Stimulated activated CD8-positive, alpha-beta memory T cell treated with anti-CD3 and anti-CD28 coated beads, Interleukin-4, amount 100 ng/mL, for 24 hours (primary cell): ENCODE results near the gene SLC44A1.

Experiments
- DNase-seq: peaks from one replicate; pipeline ENCODE4 v3.0.0-alpha.2; 2020; ENCODE audit warnings: low read depth

SLC44A1 gene

DNA sequence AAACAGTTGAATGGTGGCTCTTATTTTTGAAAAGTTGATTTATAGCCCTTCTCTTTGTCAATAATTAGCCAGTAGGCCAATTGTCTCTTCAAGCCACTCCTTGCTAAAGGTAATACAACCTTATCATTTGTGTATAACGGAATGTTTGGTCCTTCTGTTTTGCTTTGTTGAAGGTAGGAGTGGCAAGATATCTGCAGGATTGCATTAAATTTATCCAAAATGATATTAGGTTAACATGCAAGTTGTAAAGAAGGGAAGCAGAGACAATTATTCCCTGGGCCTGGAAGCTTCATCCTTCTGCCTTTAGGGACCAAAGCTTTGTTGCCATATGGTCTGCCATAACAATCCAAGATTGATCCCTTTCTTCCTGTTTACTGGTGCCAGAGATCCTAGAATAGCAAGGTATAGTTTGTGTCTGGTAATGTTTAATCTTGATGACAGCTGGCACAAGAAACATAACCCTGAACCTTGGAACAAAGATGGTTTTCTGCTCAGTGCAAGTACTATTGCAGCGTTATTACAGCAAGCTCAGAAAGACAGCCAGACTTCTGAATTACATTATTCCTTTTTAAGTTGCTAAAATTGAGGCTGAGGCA, 187.9 kb downstream of the SLC44A1 start:
- DNase-seq: no peak

DNA sequence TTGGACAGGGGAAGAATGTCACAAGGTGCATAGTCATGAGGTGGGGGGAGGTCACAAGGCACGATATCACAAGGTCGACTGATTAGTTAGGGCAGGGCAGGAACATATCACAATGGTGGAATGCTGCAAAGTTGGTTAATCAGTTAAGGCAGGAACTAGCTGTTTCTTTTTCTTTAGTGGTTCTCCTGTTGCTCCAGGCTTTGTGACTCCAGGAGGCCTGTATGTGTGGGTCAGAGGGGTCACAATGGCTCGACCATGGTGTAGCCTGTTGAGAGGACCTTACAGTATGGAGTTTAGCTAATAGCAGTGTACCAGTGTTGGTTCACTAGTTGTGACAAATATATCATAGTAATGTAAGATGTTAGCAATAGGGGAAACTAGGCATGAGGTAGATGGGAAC, 191.0 kb downstream of the SLC44A1 start:
- DNase-seq: no peak

DNA sequence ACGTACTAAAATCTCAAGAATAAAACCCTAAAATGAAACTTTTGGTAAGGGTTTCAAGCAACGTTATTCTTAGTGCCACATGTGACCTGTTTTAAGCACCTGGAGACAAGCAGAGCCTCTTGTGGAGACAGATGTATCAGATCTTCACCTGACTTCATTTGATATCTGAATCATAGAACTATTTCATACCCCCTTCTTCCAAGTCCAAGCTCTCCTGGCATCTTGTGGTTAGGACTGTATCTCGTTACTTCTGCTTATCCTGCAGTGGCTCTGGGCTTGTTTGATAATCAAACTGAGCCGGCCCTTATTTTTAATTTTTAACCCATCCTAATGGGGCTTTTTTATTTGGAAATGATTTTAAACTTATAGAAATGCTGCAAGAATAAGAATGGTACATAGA, 192.3 kb downstream of the SLC44A1 start:
- no peak for DNase-seq

DNA sequence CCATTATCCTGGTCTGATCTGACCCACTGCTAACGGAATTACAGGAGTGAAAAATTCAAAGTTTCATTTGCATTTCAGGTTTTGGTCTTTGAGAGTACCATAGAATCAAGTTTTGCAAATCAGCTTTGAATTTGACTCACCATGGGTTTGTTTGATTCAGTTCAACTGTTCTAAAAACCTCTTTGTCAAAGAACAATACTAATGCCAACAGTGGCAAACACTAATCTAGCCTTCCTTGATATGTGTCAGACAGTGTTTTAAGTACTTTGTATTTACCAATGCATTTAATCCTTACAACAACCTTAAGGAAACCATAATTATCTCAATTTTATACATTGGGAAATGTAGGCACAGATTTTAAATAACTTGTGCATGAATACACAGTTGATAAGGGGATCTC, 193.3 kb downstream of the SLC44A1 start:
- DNase-seq: no peak

DNA sequence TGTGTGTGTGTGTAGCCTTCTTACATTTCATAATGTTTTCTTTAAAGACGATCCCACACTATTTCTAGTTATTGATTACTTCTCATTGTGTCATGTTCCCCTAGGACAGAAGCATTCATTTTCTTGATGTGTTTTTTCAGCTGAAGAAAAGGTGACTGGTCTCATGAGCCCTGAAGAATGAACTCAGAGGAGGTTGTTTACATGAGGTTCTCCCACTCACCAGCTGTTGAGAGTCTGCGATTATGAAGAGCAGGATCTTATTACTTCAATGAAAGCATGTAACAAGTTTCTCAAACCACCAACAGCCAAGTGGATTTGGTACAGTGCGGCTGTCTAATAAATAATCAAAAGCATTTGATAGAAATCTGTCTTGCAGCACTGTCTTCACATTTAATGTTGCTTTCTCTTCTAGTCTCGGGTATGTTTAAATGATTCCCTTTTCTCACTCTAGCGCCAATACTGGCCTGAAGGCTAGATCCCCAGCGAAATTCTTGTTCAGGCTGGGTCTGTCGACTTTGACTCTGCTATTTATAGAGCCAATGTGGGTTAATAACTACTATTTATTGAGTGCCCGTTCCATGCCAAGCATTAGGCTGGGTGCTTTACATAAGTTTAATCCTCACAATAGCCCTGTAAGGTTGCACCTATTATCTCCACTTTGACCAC, 193.8 kb downstream of the SLC44A1 start:
- no peak for DNase-seq

DNA sequence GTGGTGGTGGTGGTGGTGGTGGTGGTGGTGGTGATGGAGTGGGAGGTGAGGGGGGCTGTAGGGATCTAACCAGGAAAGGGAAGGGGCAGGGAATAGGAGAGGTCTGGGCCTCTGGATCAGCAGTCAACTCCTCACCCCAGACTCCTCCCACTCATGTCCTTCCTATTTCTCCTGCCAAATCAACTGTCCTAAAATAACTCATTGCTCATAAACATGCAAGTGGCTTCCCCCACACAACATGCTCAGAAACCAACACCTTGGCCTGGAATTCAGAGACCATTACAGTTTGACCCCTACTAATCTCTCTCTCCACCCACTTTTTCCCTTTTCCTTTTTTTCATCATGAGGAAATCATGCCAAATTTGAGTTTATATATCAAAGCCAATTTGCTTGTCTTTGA, 195.0 kb downstream of the SLC44A1 start:
- no peak for DNase-seq

DNA sequence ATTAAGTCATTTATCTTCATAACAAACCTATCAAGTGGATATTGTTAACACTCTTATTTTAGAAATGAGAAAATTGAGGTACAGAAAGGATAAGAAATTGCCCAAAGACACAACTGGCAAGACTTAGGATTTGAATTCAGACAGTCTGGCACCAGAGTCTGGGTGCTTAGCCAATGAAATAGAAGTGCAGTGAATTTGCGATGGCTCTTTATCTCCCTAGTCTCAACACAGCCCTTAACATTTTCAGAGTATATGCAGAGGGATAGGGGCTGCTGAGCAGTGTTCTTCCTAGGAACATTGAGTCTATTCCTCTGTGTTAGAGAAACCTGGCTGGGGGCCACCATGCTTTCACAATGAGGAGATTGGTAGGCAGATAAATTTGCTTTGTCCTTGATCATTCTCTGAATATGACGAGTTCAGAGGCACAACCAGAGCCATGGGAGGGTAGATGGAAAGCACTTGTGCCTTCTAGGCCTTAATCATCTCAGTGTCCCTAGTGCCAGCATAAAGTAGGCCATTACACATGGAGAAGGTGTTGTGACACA, 197.2 kb downstream of the SLC44A1 start:
- no peak for DNase-seq

DNA sequence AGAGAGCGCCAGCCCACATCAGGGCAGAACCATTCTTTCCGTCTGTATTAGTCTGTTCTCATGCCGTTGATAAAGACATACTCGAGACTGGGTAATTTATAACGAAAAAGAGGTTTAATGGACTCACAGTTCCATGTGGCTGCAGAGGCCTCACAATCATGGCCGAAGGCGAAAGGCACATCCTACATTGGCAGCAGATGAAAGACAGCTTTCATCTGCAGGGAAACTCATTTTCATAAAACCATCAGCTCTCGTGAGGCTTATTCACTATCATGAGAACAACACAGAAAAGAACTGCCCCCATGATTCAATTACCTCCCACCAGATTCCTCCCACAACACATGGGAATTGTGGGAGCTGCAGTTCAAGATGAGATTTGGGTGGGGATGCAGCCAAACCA, 198.7 kb downstream of the SLC44A1 start:
- DNase-seq: no peak

DNA sequence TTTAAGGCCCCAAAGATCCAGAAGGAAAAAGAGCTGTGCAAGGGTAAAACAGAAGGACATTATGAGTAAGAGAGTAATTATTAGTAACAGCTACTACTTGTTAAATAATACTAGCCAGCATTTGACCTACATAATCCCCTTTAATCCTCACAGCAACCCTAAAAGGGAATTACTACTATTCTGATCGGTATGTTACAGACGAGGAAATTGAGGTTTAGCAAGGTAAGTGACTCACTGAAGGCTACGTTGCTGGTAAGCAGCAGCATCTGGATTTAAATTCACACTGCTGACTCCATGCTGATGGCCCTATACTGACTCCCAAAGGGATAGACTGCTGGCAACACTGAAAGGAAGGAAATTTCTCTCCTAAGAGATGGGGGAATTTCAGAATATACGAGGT, 199.7 kb downstream of the SLC44A1 start:
- DNase-seq: no peak

DNA sequence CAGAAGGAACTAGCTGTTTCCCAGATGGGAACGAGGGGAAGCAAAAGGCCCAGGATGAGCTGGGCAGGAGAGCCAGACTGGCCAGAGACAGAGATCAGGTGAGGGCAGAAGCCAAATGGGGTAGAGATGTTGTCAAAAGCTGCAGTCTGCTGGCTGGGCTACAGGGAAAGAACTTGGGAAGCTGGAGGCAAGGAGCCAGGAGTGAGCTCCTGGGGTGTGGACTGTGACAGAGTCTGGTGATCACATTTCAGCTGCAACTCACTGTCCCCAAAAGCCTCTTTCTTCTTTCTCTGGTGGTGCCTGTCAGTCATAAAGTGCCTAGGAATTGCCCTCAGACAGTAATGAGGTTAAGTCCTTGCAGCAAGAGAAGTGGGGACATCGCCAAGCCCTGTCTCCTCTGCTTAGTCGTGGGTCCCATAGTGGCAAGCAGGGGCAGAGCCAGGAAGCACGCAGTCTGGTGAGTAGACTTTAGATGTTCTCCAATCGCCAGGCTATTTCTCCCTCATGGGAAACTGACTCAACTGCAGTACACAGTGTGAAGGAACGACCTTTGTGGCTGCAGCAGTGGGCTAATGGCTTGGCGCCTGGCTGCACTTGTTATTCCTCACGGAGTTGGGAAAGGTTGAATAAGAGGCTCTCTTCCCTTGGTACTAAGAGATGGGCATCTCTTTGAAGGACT, 200.9 kb downstream of the SLC44A1 start:
- DNase-seq: no peak

DNA sequence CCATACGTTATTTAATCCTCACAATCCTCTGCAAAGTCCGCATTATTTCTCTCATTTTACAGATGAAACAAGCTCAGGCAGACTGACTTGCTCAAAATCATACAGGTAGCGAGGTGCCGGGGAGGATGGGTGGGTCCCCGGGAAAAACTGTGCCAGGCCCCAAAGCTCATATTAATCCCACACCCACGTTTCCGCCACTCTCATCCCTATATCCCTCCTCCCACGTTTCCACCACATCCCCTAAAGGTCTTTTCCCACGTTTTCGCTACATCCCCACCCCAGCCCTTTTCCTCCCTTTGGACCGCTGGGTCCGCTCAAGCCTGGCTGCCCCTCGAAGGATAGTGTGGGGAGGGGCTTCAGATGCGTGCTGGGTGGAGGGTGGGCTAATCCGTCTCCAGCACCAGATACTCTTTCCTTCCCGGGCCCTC, 202.9 kb downstream of the SLC44A1 start:
- DNase-seq: no peak

DNA sequence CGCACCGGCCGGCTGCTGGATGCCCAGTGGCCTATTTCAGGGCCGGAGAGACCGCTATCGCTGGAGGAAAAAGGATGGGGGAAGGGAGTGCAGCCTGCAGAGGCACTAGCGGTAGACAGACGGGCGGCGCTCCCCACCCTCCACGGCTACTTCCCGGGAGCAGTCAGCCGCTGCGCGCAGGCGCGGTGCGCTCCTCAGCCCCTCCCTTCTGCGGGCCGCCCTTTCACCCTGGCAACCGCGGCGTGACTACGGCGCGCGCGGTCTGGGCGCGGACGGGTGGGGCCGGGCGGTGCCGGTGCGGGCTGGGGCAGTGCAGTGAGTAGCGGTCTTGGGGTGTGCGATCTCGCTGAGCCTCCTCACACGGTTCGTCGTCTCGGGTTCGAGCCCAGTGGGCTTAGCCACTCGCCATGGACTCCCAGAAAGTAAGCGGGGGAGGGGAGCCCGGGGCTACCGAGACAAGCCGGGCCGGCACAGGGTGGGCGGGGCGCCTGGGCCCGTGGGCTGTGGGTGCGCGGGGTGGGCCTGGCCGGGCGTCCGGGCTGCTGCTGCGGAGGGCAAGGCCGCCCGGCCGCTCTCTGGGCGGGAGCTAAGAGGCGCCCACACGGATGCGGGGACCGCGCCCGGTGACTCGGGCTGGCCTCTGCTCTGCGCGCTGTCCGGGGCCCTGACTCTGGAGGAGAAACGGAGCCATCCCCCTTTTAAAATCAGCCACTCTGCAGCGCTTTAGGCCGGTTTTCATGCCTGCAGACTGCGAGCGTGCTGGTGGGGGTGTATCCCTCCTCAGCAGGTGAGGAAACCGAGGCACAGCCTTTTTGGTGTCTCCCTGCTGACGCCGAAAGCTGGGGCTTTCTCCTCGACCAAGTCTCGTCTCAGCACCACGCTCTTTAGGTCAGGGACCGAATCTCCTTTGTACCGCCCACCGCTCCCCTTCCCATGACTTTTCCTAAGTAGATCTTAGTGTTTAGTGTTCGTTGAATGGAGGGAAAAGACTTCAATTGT, 203.7 kb downstream of the SLC44A1 start, which contains the start of gene FSD1L:
Gene FSD1L (plus strand): TSS at position 221 of the 999 bp plus-strand sequence. CDS start 187 bp downstream, at position 408.
- peak; percentile 75 for DNase-seq

DNA sequence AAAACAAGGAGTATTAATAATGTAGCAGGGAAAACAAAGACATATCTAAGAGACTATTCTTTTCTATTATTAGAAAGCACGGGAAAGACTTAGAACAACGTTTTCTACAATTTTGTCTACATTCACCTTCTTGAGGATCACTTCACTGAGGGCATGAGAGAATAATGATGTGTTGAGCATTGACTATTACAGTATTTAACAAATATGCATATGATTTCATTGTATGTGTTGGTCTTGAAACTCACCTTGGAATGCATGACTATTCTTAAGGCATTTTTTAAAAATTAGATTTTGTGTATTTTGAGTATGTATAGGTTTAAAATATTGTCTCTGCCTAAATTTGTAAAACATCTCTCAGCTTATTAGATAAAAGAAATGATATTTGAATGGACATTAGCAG, 204.6 kb downstream of the SLC44A1 start:
- no peak for DNase-seq

DNA sequence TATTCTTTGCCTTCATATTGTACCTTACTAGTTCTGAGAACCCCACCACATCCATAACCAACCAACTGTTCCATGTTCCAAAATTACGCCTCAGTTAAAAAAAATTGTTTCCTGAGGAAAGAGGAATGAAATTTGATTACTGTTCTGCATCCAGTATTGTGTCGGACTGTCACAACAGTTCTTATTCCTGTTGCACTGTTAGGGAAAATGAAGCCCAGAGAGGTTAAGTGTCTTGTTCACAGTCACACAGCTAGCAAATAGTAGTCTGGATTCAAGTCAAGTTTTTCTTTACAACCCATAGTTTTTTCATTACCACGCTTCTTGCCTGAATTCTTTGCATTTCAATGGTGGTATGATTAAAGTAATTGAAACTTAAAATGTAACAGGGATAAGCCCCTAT, 207.7 kb downstream of the SLC44A1 start:
- DNase-seq: no peak

DNA sequence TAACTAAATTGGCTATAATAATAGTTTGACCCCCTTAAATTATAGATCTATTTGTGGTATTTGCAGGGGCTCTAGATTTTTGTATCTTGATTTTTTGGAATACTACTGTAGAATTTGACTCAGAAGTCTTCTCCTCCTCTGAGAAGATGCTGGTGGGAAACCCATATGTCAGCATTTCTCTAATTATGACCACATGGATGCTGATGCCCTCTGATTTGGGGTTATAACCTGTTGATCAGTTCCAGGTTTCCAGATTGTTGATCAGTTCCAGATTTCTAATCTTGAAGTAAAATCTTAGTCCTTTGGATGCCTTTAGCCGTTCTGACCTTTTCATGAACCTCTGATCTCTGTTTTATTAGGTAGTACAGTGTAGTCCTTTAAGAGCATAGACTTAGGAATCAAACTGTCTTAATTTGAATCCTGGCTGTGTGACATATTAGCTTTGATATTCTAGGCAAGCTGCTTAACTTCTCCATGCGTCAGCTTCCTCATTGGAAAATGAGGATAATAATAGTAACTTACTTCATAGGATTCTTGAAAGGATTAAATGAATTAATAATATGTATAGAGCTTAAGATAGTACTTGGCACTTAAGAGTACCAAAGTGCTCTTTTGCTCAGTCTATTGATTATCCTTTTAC, 211.5 kb downstream of the SLC44A1 start:
- DNase-seq: no peak

DNA sequence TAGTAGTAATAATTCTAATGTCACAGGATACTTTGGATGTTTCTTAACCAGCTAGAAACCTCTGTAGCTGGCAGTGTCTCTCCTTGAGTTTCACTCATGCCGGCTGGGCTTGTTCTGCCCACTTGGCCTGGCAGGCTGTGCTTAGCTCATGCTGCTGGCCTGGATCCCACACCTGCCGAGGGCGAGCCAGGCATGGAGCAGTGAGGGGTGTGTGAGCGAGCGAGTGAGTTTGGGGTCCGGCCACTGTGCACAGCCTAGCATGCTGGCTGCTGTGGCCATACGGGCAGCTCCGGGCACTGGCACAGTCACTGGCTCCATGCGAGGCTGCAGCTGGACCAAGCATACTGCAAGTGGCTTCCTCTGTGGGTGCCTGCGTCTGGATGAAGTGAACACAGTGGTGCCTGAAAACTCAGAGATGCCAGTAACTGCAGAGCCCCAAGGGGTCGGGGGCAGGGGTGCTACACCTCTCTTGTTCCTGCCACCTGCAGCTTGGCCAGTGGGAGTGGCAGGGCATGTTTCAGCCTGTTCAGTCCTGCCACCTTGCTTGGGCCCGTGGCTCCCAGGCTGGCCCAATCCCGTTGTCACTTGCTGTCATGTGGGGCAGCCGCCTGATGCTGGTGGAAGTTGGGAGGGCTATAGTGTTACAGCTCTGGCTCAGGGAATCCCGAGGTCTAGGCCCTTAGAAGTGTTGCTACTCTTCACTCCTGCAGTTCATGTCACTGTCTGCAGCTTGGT, 213.3 kb downstream of the SLC44A1 start:
- DNase-seq: no peak

DNA sequence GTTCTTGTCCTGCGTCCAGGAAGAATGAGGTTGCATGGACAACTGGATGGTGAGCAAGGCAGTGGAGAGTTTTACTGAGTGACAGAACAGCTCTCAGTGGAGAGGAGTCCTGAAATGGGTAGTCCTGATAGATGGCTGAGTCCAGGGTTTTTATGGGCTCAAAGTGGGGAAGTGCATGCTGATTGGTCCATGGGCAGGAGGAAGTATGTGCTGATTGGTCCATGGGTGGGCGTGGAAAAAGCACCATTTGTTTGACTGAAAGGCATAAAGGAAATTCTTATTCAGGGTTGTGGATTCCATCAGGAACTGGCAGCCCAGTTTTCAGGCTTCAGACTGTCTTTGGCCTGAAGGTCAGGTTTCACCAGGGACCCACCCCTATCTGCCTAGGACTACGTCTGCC, 214.0 kb downstream of the SLC44A1 start:
- DNase-seq: no peak

DNA sequence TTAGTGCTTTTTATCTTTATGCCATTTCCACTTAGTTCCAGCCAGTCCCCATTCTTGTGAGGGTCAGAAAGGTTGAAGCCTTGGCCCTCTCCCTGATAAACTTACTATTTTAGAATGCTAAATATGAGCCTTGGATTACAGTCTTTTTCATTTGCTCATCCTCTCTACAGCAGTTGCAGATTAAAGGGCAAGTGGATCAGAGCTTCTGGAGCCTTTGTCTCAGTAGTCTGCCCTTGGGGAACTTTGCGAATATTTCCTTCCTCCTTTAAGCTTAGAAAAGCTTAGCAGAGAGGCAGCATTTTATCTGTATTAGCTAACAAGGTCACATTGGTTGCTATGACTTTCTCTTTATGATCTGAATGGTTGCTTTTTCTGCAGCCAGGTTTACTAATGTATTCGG, 214.9 kb downstream of the SLC44A1 start:
- no peak for DNase-seq

DNA sequence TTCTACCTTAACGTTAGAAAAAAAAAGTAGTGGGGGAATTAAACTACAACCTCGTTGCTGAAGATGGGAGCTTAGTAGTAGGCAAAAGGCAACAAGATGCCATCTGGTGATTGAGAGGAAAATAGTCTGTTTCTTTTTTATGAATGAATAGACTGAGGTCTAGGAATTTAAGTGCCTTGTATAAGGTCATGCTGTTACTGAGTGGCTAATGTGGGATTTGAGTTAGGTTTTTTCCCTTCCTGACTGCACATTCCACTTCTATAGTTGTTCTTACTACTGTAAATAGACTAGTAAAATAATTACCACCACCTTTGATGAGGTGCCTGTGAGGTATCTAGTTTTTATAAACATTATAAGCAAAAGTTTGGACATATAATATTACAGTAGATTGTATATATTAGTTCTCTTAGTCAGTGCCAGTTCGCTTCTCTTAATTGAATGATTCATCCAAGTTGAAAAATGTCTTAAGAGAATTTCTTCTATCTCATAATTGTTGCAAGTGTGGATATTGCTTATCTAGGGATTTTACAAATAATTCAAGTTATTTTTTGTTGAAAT, 222.5 kb downstream of the SLC44A1 start:
- DNase-seq: no peak

DNA sequence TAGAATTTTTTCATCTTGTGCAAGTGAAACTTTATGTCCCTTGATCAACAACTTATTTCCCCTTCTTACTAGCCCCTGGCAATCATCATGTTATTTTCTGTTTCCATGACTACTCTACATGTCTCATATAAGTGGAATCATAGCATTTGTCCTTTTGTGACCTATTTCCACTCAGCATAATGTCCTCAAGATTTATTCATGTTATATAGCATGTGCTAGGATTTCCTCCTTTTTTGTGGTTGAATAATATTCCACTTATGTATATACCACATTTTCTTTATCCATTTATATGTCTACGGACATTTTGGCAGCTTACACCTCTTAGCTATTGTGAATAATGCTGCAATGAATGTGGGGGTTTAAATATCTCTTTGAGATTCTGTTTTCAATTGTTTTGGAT, 224.4 kb downstream of the SLC44A1 start:
- DNase-seq: no peak
